ENCODE data around the gene JAML.
"Not testable (repeated sequence)": the region's sequence is repeated elsewhere in the genome, so short reads cannot be mapped to it uniquely, and the experiment has no call there.

The JAML gene

GRCh38 chr11:118206391-118207031, 18.3 kb downstream of the JAML start:
- DNase-seq (ENCODE audit: low spot score in 2 of 2): no peak
- Histone ChIP-seq H3K27me3 (ENCODE audit: low read depth) (peaks cover 25% of the 10 kb centered on the region), H3K9me3 (no peaks in the 10 kb centered on the region; the same call in 1 of the 2 replicates), H3K4me3 (no peak overlapping the region), H3K4me1 (peaks cover 4% of the 10 kb centered on the region; the same call in 1 of the 2 replicates), H3K36me3 (replicated peaks) (no peaks in the 10 kb centered on the region)
- in situ Hi-C loops (cut with MboI; ENCODE audit: low sequenced_read_pairs): no loop called here

- Histone ChIP-seq H3K4me3 (no peak overlapping the region), H3K27me3 (ENCODE audit: low read depth) (peaks cover 25% of the 10 kb centered on the region), H3K36me3 (replicated peaks) (no peaks in the 10 kb centered on the region), H3K9me3 (no peaks in the 10 kb centered on the region; the same call in 1 of the 2 replicates), H3K4me1 (no peaks in the 10 kb centered on the region)
- in situ Hi-C loops (cut with MboI; ENCODE audit: low sequenced_read_pairs): no loop called here
- DNase-seq (ENCODE audit: low spot score in 2 of 2): no peak
Measured at GRCh38 chr11:118205606-118206378, 19.0 kb downstream of the JAML start.

GRCh38 chr11:118202599-118203422, 22.0 kb downstream of the JAML start:
- Histone ChIP-seq H3K9me3 (no peaks in the 10 kb centered on the region; the same call in 1 of the 2 replicates), H3K4me1 (no peaks in the 10 kb centered on the region), H3K27me3 (ENCODE audit: low read depth) (peaks cover 25% of the 10 kb centered on the region), H3K4me3 (no peak overlapping the region), H3K36me3 (replicated peaks) (no peaks in the 10 kb centered on the region)
- DNase-seq (ENCODE audit: low spot score in 2 of 2): no peak
- in situ Hi-C loops (cut with MboI; ENCODE audit: low sequenced_read_pairs): no loop called here

GRCh38 chr11:118201966-118202365, 22.8 kb downstream of the JAML start:
- Histone ChIP-seq H3K4me3 (no peak overlapping the region), H3K36me3 (replicated peaks) (no peaks in the 10 kb centered on the region), H3K9me3 (no peaks in the 10 kb centered on the region; the same call in 1 of the 2 replicates), H3K27me3 (ENCODE audit: low read depth) (peaks cover 20% of the 10 kb centered on the region), H3K4me1 (no peaks in the 10 kb centered on the region)
- no peak for DNase-seq (ENCODE audit: low spot score in 2 of 2)
- in situ Hi-C loops (cut with MboI; ENCODE audit: low sequenced_read_pairs): no loop called here

GRCh38 chr11:118200901-118201680, 23.7 kb downstream of the JAML start:
- no peak for DNase-seq (ENCODE audit: low spot score in 2 of 2)
- Histone ChIP-seq H3K4me1 (no peaks in the 10 kb centered on the region), H3K4me3 (no peak overlapping the region), H3K36me3 (replicated peaks) (no peaks in the 10 kb centered on the region), H3K27me3 (ENCODE audit: low read depth) (peaks cover 12% of the 10 kb centered on the region), H3K9me3 (no peaks in the 10 kb centered on the region)
- in situ Hi-C loops (cut with MboI; ENCODE audit: low sequenced_read_pairs): no loop called here

- in situ Hi-C loops (cut with MboI; ENCODE audit: low sequenced_read_pairs): no loop called here
- no peaks in the 10 kb centered on the region for H3K9me3 ChIP-seq
- peaks cover 8% of the 10 kb centered on the region for H3K27me3 ChIP-seq (ENCODE audit: low read depth)
- H3K36me3 ChIP-seq (replicated peaks): no peaks in the 10 kb centered on the region
- no peak overlapping the region for H3K4me3 ChIP-seq
- H3K4me1 ChIP-seq: no peaks in the 10 kb centered on the region
- no peak for DNase-seq (ENCODE audit: low spot score in 2 of 2)
Measured at GRCh38 chr11:118200497-118200896, 24.3 kb downstream of the JAML start.

- no peaks in the 10 kb centered on the region for H3K9me3 ChIP-seq
- peaks cover 3% of the 10 kb centered on the region for H3K27me3 ChIP-seq (ENCODE audit: low read depth)
- H3K4me1 ChIP-seq: no peaks in the 10 kb centered on the region
- in situ Hi-C loops (cut with MboI; ENCODE audit: low sequenced_read_pairs): loop anchor here (10.0 to 25.0 kb wide), 2 partner anchors 156 to 288 kb away; partner anchors contain the start of gene UBE4A
- H3K36me3 ChIP-seq (replicated peaks): no peaks in the 10 kb centered on the region
- no peak for DNase-seq (ENCODE audit: low spot score in 2 of 2)
- H3K4me3 ChIP-seq: no peak overlapping the region
Measured at GRCh38 chr11:118199135-118199534, 25.7 kb downstream of the JAML start.

- H3K4me3 ChIP-seq: no peak overlapping the region
- H3K9me3 ChIP-seq: no peaks in the 10 kb centered on the region
- peak; percentile 56 to 85 for DNase-seq (ENCODE audit: low spot score in 2 of 2)
- H3K4me1 ChIP-seq: no peaks in the 10 kb centered on the region
- peaks cover 3% of the 10 kb centered on the region for H3K27me3 ChIP-seq (ENCODE audit: low read depth)
- in situ Hi-C loops (cut with MboI; ENCODE audit: low sequenced_read_pairs): loop anchor here (10.0 to 25.0 kb wide), 2 partner anchors 156 to 289 kb away; partner anchors contain the start of gene UBE4A
- no peaks in the 10 kb centered on the region for H3K36me3 ChIP-seq (replicated peaks)
Measured at GRCh38 chr11:118198370-118198769, 26.4 kb downstream of the JAML start.

GRCh38 chr11:118194835-118195627, 29.8 kb downstream of the JAML start:
- Histone ChIP-seq H3K4me3 (no peak overlapping the region), H3K36me3 (replicated peaks) (no peaks in the 10 kb centered on the region), H3K4me1 (no peaks in the 10 kb centered on the region), H3K9me3 (no peaks in the 10 kb centered on the region), H3K27me3 (ENCODE audit: low read depth) (no peaks in the 10 kb centered on the region; the same call in 1 of the 2 replicates)
- no peak for DNase-seq (ENCODE audit: low spot score in 2 of 2)
- in situ Hi-C loops (cut with MboI; ENCODE audit: low sequenced_read_pairs): loop anchor here (10.0 to 25.0 kb wide), 2 partner anchors 160 to 292 kb away; partner anchors contain the start of gene UBE4A

- Histone ChIP-seq H3K4me3 (no peak overlapping the region), H3K36me3 (replicated peaks) (no peaks in the 10 kb centered on the region), H3K4me1 (no peaks in the 10 kb centered on the region), H3K27me3 (ENCODE audit: low read depth) (no peaks in the 10 kb centered on the region; the same call in 1 of the 2 replicates), H3K9me3 (no peaks in the 10 kb centered on the region)
- no peak for DNase-seq (ENCODE audit: low spot score in 2 of 2)
- in situ Hi-C loops (cut with MboI; ENCODE audit: low sequenced_read_pairs): loop anchor here (10.0 to 25.0 kb wide), 2 partner anchors 161 to 293 kb away; partner anchors contain the start of gene UBE4A
Measured at GRCh38 chr11:118193910-118194566, 30.8 kb downstream of the JAML start.

GRCh38 chr11:118192817-118193216, 32.0 kb downstream of the JAML start:
- not testable (repeated sequence) for H3K36me3 ChIP-seq (replicated peaks); DNase-seq (ENCODE audit: low spot score in 2 of 2); H3K27me3 ChIP-seq (ENCODE audit: low read depth); H3K4me1 ChIP-seq; H3K4me3 ChIP-seq; H3K9me3 ChIP-seq
- in situ Hi-C loops (cut with MboI; ENCODE audit: low sequenced_read_pairs): loop anchor here (10.0 to 25.0 kb wide), 2 partner anchors 162 to 294 kb away; partner anchors contain the start of gene UBE4A

All from HAP-1 (cell line).